B cell (primary cell): ENCODE measurements around the gene STX1A. TPM values are rescaled to one million over a fixed set of nuclear protein-coding genes. Genes with fewer than 3 reads are reported as not detected.

ENCODE experiments used
- ATAC-seq: fragments of 200-7000 bp; cut with Tn5 transposase; one replicate; pipeline ENCODE4 v1.10.0; 2021; ENCODE audit warnings: low read depth, mild to moderate bottlenecking, moderate number of reproducible peaks, moderate library complexity
- CTCF ChIA-PET: fragments of 350-600 bp; sonication (Branson Sonifier 250); formaldehyde crosslinking; loops from one replicate; lab custom pipeline; 2021; ENCODE audit warnings: antibody characterized with exemption, inconsistent platforms; lab: Charles Lee
- POLR2A ChIA-PET: fragments of 350-600 bp; sonication (Branson Sonifier 250); formaldehyde crosslinking; loops from one replicate; lab custom pipeline; 2021; ENCODE audit warnings: antibody characterized with exemption; lab: Charles Lee
- DNase-seq: peaks from one replicate; pipeline ENCODE4 v3.0.0; 2013
- H2AFZ ChIP-seq: 2 replicates; pipeline ENCODE4 v1.6.1; 2012; ENCODE audit warnings: mild to moderate bottlenecking, low read depth, low read length; ENCODE audit not compliant: insufficient read depth, poor library complexity, severe bottlenecking
- H3K27ac ChIP-seq, 2 donors: 1 replicate in 1 of 2; 2 replicates in 1 of 2; pipeline ENCODE4 v1.5.1; 2012 to 2013; ENCODE audit warnings: low read length in 2 of 2, mild to moderate bottlenecking in 2 of 2, moderate library complexity in 1 of 2
- H3K27me3 ChIP-seq, 4 experiments: fragments of 200-600 bp in 1 of 4; sonication (generic) in 1 of 4; replicated peaks in 1 of 4; 1 replicate in 2 of 4; 2 replicates in 2 of 4; pipeline versions ENCODE4 v1.6.1 to v1.7.0; 2013 to 2016; ENCODE audit warnings: low read length in 3 of 4, mild to moderate bottlenecking in 2 of 4, mixed read lengths in 1 of 4, moderate library complexity in 1 of 4; ENCODE audit not compliant: insufficient read depth in 4 of 4, control insufficient read depth in 3 of 4; ENCODE audit errors: control extremely low read depth in 1 of 4
- H3K36me3 ChIP-seq, 2 experiments: replicated peaks in 1 of 2; 1 replicate in 1 of 2; 2 replicates in 1 of 2; pipeline versions ENCODE4 v1.6.1 to v1.7.1; 2013; ENCODE audit warnings: low read length in 1 of 2; ENCODE audit not compliant: insufficient read depth in 2 of 2, control insufficient read depth in 1 of 2; ENCODE audit errors: control extremely low read depth in 1 of 2, extremely low read depth in 1 of 2
- H3K4me1 ChIP-seq, 2 donors: fragments of 200-600 bp in 1 of 2; sonication (generic) in 1 of 2; 1 replicate in 1 of 2; 2 replicates in 1 of 2; pipeline versions ENCODE4 v1.5.1 to v1.6.1; 2013 to 2017; ENCODE audit warnings: low read length in 2 of 2; ENCODE audit not compliant: control insufficient read depth in 2 of 2, insufficient read depth in 2 of 2
- H3K4me2 ChIP-seq: replicated peaks from 2 replicates; pipeline ENCODE3; 2012; ENCODE audit warnings: mild to moderate bottlenecking, low read depth, low read length; ENCODE audit not compliant: poor library complexity, severe bottlenecking
- H3K4me3 ChIP-seq, 5 experiments: fragments of 200-600 bp in 1 of 5; sonication (generic) in 1 of 5; 1 replicate in 3 of 5; 2 replicates in 2 of 5; pipeline versions ENCODE4 v1.5.1 to v1.7.0; 2011 to 2016; ENCODE audit warnings: low read length in 4 of 5, mild to moderate bottlenecking in 4 of 5, low read depth in 2 of 5, control low read depth in 1 of 5, moderate library complexity in 1 of 5; ENCODE audit not compliant: insufficient read depth in 1 of 5; ENCODE audit errors: control extremely low read depth in 1 of 5, extremely low read depth in 1 of 5
- H3K79me2 ChIP-seq: fragments of 200-600 bp; sonication (generic); one replicate; pipeline ENCODE4 v1.6.0; 2016; ENCODE audit warnings: low read length; ENCODE audit not compliant: control insufficient read depth, insufficient read depth
- H3K9ac ChIP-seq: fragments of 200-600 bp; sonication (generic); 2 replicates; pipeline ENCODE4 v1.6.1; 2017; ENCODE audit warnings: mild to moderate bottlenecking, low read length, moderate library complexity
- H3K9me3 ChIP-seq, 3 donors: one replicate each; pipeline versions ENCODE4 v1.6.1 to v1.7.1; 2013; ENCODE audit warnings: low read length in 2 of 3; ENCODE audit not compliant: control insufficient read depth in 2 of 3, insufficient read depth in 1 of 3; ENCODE audit errors: control extremely low read depth in 1 of 3
- H4K20me1 ChIP-seq: 2 replicates; pipeline ENCODE4 v1.6.0; 2012; ENCODE audit warnings: mild to moderate bottlenecking, low read length; ENCODE audit not compliant: insufficient read depth, control insufficient read depth, poor library complexity, severe bottlenecking
- H3K27ac Mint-ChIP-seq: one replicate; pipeline ENCODE4 v1.8.0; 2021; ENCODE audit warnings: mixed read lengths
- H3K27me3 Mint-ChIP-seq: one replicate; pipeline ENCODE4 v1.8.0; 2021; ENCODE audit warnings: mixed read lengths
- H3K4me1 Mint-ChIP-seq: one replicate; pipeline ENCODE4 v1.8.0; 2021; ENCODE audit warnings: mixed read lengths
- H3K4me3 Mint-ChIP-seq: one replicate; pipeline ENCODE4 v1.8.0; 2021; ENCODE audit warnings: mixed read lengths
- H3K9me3 Mint-ChIP-seq: one replicate; pipeline ENCODE4 v1.8.0; 2022; ENCODE audit warnings: mixed read lengths; ENCODE audit not compliant: insufficient read depth
- CTCF ChIP-seq: fragments of 200-600 bp; IDR thresholded peaks from one replicate; pipeline ENCODE4 v1.8.0; 2022; ENCODE audit warnings: antibody characterized with exemption, mild to moderate bottlenecking
- EZH2 ChIP-seq: IDR thresholded peaks from 2 replicates; pipeline ENCODE4 v1.6.1; 2012; ENCODE audit warnings: borderline replicate concordance, low read depth, mild to moderate bottlenecking, moderate library complexity, low read length; ENCODE audit not compliant: insufficient read depth, poor library complexity, severe bottlenecking
- WGBS: methylation state at CpG from one replicate; pipeline ENCODE4 v1.1.5; 2013; ENCODE audit warnings: missing lambda C conversion rate; ENCODE audit not compliant: insufficient coverage; 5-methylcytosine and 5-hydroxymethylcytosine counted together
- intact Hi-C: fragments of 100-400 bp; cut with micrococcal nuclease; formaldehyde crosslinking; loops from one replicate; pipeline ENCODE4 v1.10.0; 2022
- polyA plus RNA-seq: library from polyadenylated mRNA; depleted of rRNA; stranded (reverse); fragments of >200 nt; gene quantifications from 2 replicates; pipeline ENCODE4 v1.2.3, GENCODE V29; 2012
- total RNA-seq, 2 donors: library from RNA; stranded (reverse); fragments of 120-200 nt in 1 of 2; gene quantifications; 1 replicate in 1 of 2; 2 replicates in 1 of 2; pipeline versions ENCODE4 v1.2.3 to v1.2.4, GENCODE V29; 2013 to 2022

STX1A gene
- total and polyA plus RNA-seq, 2 donors (not counting 1 experiment from before 2014, with no cell fraction given), result 3.1 to 9.6 TPM

- Mint-ChIP-seq H3K4me3 (peak overlapping the region; percentile 91), H3K27me3 (no peaks in the 10 kb centered on the region), H3K9me3 (no peaks in the 10 kb centered on the region), H3K4me1 (peaks cover 11% of the 10 kb centered on the region), H3K27ac (peak overlapping the region; percentile 85)
- Histone ChIP-seq H3K79me2 (peaks cover 4% of the 10 kb centered on the region), H3K27ac (peak overlapping the region; percentile 79 to 93), H3K9ac (peak overlapping the region; percentile 94), H3K9me3 (peaks cover 0 to 6% (median 0%) of the 10 kb centered on the region in 3 donors), H3K36me3 (peaks cover 0 to 7% of the 10 kb centered on the region in 2 experiments), H3K4me1 (peaks cover 4 to 18% of the 10 kb centered on the region in 2 donors), H2AFZ (peak overlapping the region; percentile 92), H3K4me2 (peak overlapping the region; percentile 95), H3K27me3 (peaks cover 0 to 4% (median 0%) of the 10 kb centered on the region in 4 experiments), H4K20me1 (peaks cover 8% of the 10 kb centered on the region), H3K4me3 (peak overlapping the region; percentile 41 to 94 (median 91))
- ChIA-PET POLR2A (interaction anchor here (1.0 kb wide), 1 partner anchor 72 kb away, joined by 8 read pairs; the partner anchor contains the start of gene VPS37D), CTCF (interaction anchor here (0.5 to 2.3 kb wide), 5 partner anchors 20 to 191 kb away, joined by 3 to 6 read pairs (median 5); partner anchors contain the start of gene STX1A)
- no peak for DNase-seq
- 67% methylated on average over 12 of the region's 13 CpGs for WGBS
- intact Hi-C loops, result loop anchor here (1.0 to 10.0 kb wide), 4 partner anchors 103 to 433 kb away; partner anchors contain the start of genes EIF4H, LIMK1 and METTL27
- no peak for TF ChIP-seq EZH2
- TF ChIP-seq CTCF, result no peak
- ATAC-seq, result no peak
These were observed 19.9 kb upstream of the STX1A start for GRCh38 chr7:73739387-73739767.
